Ecto neural progenitor cell (in vitro differentiated cells): Measurements from ENCODE around the gene RETSAT.
"Not testable (repeated sequence)": the region's sequence is repeated elsewhere in the genome, so short reads cannot be mapped to it uniquely, and the experiment has no call there.

ENCODE experiments used
- DNase-seq: peaks from one replicate; pipeline ENCODE4 v3.0.0-alpha.2; 2018; ENCODE audit warnings: low spot score

Gene RETSAT

GRCh38 chr2:85354286-85355072 lies at the start of gene RETSAT, which contains the start of gene ELMOD3:
RETSAT (minus strand) TSS chr2:85354528; CDS start chr2:85354507, 21 bp downstream.
ELMOD3 (plus strand) TSS chr2:85354769; CDS start chr2:85357199, 2,430 bp downstream.
- peak; percentile 97 for DNase-seq

DNA sequence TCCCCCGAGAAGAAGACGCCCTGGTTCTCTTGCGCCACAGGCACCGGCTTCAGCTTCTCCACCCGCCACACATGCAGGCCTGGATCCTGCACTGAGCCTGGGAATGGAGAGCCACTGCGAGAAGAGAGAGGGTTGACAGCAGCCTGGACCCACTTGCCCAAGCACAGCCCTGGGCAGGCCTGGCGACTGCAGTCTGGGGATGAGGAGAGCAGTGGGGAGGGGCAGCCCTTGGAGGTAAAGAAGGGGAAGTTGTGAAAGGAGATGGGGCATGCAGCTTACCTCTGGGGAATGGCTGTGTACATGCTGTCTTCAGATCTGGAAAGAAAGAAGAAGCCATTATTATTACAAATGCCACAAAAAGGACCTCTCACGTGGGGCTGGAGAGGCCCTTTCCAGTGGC lies 47.5 kb upstream of the RETSAT start:
- no peak for DNase-seq

DNA sequence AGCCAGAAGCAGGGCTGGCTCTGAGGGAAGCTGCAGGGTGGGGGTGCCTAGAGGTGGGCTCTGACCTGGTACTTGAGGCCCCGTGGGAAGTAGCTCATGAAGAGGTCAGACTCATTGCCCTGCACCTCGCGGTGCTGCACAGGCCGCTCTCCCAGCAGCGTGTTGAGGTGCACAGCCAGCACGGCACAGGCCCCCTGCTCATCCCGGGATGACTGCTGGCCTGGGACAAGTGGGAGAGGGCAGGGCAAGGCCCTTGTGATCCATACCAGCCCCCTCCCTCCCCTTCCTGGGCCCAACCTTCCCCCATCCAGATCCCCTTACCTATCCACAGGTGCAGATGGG lies 47.1 kb upstream of the RETSAT start:
- DNase-seq, result no peak

GRCh38 chr2:85400541-85401463 lies 46.5 kb upstream of the RETSAT start:
- no peak for DNase-seq

DNA sequence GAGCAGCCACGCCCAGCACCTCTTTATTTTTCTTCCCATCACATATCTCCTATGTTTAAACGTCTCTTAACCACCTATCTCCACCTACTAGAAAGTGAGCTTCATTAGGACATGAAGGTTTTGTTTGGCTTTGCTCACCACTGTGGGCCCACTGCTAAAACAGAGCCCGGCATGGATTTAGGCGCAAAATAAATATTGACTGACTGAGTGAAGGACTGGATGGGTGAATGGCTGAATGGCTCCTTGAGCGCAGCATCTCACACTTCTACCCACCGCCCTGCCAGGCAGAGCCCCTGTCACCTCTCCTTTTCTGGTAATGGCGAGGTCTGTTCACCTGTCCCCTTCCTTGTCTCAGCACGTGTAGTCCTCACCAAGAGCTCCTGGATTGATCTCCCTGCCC lies 45.7 kb upstream of the RETSAT start:
- no peak for DNase-seq

DNA sequence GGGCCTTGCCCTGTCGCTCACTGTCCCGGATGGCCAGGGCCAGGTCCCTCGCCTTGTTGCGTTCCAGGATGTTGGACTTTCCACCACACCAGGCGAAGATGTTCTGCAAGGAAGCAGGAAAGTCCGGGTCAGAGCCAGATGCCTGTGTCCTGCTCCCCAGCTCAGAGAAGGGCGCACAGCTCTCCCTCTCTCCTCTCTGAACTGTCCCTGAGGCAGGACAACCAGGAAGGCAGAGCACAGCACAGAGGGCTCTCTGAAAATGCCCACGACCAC lies 44.8 kb upstream of the RETSAT start:
- no peak for DNase-seq

GRCh38 chr2:85398426-85399182 lies 44.3 kb upstream of the RETSAT start:
- DNase-seq, result no peak

GRCh38 chr2:85397925-85398331 lies 43.6 kb upstream of the RETSAT start:
- DNase-seq, result no peak

- DNase-seq, result no peak
Measured at GRCh38 chr2:85396531-85397470, 42.5 kb upstream of the RETSAT start.

DNA sequence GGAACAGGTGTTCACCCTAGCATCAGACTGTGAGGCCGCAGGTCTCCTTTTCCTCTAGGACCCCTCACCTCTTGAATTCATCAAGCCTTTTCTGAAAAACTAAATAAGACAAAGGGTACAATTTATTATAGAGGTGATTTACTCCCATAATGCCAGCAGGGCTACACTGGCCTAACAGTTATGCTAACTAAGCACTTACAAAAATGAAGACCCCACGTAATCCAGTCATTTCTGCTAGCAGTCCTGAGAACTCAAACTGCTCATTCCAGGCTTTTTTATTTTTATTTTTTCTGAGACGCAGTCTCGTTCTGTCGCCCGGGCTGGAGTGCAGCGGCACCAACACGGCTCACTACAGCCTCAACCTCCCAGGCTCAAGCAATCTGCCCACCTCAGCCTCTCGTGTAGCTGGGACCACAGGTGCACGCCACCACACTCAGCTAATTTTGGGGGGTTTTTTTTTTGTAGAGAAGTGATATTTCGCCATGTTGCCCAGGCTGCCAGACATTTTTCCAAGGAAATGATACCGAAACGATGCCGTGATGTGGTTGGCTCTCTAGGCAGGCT lies 41.7 kb upstream of the RETSAT start:
- DNase-seq, result no peak

DNA sequence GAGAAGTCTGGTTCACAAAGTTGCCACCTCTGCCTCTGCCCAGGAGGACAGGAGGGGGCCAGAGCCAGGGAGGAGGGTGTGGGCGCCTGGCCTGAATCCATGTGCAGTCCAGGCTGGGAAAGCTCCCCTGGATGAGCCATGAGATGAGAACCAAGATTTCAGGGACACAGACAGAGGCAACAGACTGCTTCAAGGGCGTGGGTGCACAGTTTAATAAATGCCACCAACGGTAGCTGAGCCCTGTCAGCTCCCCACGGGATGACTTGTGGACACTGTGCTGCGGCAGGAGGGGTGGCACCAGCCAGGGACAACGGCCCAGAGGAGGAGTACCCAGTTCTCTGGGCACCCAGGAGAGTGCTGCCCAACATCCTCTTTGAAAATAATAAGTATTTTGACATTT lies 40.6 kb upstream of the RETSAT start:
- DNase-seq, result no peak

DNA sequence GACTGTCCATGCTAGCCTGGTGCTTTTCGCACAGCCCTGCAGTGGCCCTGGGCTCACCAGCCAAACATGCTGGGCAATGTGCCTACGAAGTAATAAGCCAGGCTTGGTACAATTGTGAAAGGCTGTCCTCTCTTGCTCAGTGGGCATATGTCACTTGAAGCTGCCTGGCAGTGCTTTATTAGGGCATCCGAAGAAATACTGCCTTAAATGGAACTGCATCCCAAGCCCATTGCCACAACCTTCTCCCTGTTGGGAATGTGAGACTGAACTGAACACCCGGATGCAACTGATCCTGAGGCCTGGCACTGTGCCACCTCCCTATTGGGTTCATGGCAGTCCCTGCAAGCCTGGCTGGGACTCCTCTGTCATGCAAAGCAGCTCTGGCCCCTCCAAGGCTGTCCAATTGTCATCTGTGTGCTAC lies 39.9 kb upstream of the RETSAT start:
- DNase-seq, result no peak

- no peak for DNase-seq
Measured at GRCh38 chr2:85393836-85394235, 39.5 kb upstream of the RETSAT start.

DNA sequence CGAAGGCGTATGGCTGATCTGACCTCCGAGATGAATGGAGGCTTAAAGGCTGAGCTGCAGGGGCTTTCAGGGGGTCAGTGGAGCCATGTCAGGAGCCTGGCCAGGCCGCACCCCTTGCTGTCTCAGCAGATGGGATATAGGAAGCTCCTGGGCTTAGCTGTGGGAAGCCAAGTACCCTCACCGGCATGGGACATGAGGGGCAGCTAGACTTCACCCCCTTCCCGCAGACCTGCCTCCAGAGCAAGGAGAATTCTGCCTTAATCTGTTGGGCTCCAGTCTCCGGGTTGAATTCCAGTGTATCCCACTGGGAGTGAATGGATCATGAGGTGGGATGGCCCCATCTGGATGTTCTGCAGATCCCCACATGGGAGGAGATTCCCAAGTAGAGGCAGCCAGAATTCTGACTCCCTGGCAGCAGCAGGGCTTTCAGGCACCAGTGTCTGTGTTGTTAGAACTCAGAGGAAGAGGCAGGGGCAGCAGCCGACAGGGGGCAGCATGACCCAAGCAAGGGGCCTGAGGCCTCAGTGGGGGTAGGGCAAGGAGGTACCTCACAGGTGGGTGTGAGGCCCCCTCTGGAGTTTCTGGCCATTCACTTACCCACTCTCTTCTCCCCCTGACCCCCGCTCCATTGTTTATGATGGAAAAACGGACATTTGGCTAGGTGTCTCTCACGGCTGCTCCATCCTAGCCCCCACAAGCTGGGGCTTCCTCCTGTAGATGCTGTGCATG lies 36.8 kb upstream of the RETSAT start:
- peak; percentile 76 for DNase-seq

- DNase-seq, result no peak
Measured at GRCh38 chr2:85388878-85389538, 34.7 kb upstream of the RETSAT start.

DNA sequence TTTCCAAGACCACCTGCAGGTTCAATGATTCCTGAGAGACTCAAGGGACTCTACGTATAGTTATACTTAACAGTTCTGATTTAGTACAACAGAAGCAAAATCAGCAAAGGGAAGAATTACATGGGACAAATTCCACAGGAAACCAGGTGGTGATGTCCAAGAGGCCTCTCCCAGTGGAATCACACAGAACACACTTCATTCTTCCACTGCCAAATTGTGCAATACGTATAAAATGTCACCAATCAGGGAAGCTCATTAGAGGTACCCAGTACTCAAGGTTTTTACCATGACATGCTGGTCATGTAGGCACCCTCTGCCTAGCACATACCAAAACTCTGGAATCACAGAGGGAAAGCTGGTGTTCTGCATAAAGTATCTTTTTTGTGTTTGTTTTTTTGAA lies 33.4 kb upstream of the RETSAT start:
- DNase-seq, result no peak

- no peak for DNase-seq
Measured at GRCh38 chr2:85385746-85386145, 31.4 kb upstream of the RETSAT start.

DNA sequence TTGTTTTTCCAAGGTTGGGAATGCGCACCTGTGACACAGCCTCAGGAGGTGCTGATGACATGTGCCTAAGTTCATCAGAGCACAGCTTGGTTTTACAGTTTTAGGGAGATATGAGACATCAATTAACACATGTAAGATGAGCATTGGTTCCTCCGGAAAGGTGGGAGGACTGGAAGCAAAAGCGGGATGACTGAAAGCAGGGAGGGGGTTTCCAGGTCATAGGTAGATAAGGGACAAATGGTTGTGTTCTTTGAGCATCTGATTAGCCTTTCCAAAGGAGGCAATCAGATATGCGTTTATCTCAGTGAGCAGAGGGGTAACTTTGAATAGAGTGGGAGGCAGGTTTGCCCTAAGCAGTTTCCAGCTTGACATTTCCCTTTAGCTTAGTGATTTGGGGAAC lies 29.5 kb upstream of the RETSAT start:
- no peak for DNase-seq

- DNase-seq, result not testable (repeated sequence)
Measured at GRCh38 chr2:85383151-85383550, 28.8 kb upstream of the RETSAT start.

GRCh38 chr2:85380048-85380447 lies 25.7 kb upstream of the RETSAT start:
- DNase-seq, result no peak
